ENCODE data around the gene CFAP52.

Gene CFAP52, protein sequence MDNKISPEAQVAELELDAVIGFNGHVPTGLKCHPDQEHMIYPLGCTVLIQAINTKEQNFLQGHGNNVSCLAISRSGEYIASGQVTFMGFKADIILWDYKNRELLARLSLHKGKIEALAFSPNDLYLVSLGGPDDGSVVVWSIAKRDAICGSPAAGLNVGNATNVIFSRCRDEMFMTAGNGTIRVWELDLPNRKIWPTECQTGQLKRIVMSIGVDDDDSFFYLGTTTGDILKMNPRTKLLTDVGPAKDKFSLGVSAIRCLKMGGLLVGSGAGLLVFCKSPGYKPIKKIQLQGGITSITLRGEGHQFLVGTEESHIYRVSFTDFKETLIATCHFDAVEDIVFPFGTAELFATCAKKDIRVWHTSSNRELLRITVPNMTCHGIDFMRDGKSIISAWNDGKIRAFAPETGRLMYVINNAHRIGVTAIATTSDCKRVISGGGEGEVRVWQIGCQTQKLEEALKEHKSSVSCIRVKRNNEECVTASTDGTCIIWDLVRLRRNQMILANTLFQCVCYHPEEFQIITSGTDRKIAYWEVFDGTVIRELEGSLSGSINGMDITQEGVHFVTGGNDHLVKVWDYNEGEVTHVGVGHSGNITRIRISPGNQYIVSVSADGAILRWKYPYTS

DNA sequence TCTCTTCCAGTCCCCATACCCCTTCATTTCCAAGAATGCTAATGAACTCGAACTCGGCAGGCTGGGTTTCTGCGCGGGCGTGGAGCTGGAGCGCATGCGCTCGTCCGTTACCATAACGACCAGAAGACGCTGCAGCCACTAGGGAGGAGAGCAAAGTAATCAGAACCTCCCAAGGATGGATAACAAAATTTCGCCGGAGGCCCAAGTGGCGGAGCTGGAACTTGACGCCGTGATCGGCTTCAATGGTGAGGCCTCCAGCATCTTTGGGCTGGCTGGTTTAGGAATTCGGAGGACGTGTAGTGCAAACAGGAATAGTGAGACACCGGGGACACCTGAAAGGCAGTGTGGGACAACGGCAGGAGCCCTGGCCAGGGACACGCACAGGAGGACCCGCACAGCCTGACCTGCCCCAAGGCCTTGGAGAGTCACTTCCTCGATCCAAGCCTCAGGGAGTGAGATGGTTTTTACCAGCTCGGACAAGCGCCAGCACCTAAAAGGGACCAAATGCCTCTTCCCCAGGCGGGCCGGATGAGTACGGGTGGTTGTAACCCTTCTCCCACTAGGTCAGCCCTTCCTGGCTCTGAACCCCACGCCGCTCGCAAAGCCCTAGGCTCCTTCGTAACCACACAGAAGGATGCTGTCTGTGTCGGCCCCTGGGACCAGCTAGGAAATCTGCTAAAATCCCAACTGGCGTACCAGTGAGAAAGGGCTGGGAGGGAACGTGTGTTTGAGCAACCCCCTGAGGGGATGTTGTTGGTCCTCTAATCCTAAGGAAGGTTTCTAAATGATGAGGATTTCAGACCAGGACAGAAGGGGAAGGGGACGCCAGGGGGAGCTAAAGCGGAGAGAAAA lies at the start of gene CFAP52:
CFAP52 (plus strand) TSS at position 122 of the 852 bp plus-strand sequence; CDS start at position 176, 54 bp downstream.
- H3K4me3 ChIP-seq (ENCODE audit: low read depth, low read length), result peak within 1 kb of the TSS; percentile 96
- TF ChIP-seq, protein P1, sequence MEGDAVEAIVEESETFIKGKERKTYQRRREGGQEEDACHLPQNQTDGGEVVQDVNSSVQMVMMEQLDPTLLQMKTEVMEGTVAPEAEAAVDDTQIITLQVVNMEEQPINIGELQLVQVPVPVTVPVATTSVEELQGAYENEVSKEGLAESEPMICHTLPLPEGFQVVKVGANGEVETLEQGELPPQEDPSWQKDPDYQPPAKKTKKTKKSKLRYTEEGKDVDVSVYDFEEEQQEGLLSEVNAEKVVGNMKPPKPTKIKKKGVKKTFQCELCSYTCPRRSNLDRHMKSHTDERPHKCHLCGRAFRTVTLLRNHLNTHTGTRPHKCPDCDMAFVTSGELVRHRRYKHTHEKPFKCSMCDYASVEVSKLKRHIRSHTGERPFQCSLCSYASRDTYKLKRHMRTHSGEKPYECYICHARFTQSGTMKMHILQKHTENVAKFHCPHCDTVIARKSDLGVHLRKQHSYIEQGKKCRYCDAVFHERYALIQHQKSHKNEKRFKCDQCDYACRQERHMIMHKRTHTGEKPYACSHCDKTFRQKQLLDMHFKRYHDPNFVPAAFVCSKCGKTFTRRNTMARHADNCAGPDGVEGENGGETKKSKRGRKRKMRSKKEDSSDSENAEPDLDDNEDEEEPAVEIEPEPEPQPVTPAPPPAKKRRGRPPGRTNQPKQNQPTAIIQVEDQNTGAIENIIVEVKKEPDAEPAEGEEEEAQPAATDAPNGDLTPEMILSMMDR (IDR thresholded peaks at IDR 0.05; ENCODE audit: low read depth, low read length), result peak; percentile 65

DNA sequence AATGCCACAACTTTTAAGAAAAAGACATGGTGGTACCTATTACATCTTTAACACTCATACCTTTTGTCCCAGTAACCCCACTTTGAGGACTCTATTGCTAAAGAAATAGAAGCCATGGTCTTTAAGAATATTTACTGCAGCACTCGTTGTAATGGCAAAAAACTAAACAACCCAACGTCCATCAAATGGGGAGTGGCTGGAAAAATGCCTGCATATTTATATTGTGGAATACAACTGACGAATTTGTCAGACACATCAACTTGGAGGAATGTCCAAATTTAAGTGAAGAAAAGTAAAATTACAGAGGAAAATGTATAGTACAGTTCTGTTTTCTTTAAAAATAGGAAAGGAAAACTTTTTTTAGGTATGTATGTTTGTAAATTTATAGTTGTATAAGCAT lies 48.7 kb upstream of the CFAP52 start:
- TF ChIP-seq, protein P1 (IDR thresholded peaks at IDR 0.05; ENCODE audit: low read depth, low read length), result no peak
- H3K4me3 ChIP-seq (ENCODE audit: low read depth, low read length), result no peak overlapping the region

DNA sequence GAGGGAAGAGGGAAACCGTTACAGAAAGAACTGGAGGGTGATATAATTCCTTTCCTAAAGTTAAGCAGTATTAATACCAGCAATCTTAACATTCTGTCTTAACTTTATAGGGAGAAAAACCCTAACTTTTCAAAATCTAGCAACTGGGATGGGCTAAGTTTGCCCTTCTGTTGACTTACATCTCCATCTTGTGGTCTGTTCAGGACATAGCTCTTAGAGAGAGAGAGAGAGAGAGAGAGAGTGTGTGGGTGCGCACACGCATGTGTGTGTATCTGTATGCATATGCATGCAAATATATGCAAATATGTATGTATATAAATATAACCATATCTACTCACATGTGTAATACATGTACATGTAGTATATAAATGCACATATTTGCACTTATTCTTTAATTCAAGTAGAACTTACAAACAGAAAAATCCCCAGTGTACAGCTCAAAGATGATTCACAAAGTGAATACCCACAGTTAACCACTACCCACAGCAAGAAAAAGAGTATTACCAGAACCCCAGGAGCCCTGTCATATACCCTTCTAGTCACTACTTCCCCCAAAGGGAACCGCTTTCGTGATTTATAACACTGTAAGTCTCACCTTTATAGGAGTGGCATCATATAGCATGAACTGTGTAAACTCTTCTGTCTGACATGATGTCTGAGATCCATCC lies 47.3 kb upstream of the CFAP52 start:
- TF ChIP-seq, protein P1 (IDR thresholded peaks at IDR 0.05; ENCODE audit: low read depth, low read length), result peak; percentile 63
- no peak overlapping the region for H3K4me3 ChIP-seq (ENCODE audit: low read depth, low read length)

DNA sequence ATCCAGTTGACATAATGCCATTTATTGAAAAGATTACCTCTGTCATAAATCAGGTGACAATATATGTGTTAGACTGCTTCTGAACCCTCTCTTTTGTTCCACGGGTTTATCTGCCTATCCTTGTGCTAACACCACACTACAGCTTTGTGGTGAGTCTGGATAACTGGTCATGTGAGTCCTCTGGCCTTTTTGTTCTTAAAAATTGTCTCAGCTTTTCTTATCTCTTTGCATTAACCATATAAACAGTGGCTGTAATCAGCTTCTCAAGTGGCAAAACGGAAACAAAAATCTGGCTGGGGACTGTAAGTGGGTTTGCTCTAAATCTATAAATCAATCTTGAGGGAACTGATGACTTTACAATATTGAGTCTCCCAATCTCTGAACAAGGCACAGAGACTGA lies 45.4 kb upstream of the CFAP52 start:
- TF ChIP-seq, protein P1 (IDR thresholded peaks at IDR 0.05; ENCODE audit: low read depth, low read length), result no peak
- no peak overlapping the region for H3K4me3 ChIP-seq (ENCODE audit: low read depth, low read length)

DNA sequence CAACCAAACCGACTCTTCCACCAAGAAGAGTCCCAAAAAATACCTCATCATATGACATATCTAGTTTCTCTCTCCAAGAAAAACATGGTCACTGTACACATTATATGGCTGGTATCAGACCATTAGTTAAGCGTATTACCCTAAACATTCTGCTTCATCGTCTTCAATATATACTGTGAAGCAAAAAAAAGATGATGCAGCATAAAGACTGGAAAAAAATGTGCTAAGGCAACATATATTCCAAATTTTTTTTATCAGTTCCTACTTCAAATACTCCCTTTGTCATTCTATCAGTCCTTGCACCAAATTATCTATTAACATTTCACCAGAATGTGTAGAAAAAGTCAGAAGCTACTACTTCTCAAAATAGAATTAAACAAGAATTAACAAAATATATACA lies 43.7 kb upstream of the CFAP52 start:
- TF ChIP-seq, protein P1 (IDR thresholded peaks at IDR 0.05; ENCODE audit: low read depth, low read length), result no peak
- no peak overlapping the region for H3K4me3 ChIP-seq (ENCODE audit: low read depth, low read length)

DNA sequence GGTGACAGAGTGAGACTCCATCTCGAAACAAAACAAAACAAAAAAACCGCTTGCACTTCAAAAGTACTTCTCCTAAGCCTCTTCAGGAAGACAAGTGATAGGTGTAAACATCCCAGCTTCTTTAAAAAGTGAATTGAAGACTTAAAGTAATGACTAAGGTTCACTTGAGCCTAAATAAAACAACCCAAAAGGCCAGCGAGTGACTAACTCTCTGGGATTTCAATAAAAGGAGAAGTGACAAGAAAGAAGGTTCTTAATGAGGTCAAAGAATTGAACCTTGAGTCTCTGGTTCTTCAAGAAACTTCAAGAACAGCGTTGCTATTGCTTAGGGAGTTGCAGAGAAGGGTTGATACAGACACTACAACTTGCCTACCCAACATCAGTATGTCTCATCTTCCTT lies 43.0 kb upstream of the CFAP52 start:
- TF ChIP-seq, protein P1 (IDR thresholded peaks at IDR 0.05; ENCODE audit: low read depth, low read length), result no peak
- H3K4me3 ChIP-seq (ENCODE audit: low read depth, low read length), result no peak overlapping the region

Measured in WI38 (cell line).